NT2/D1 (cell line): ENCODE measurements around the gene PTPN22.

Experiments used
- SUZ12 ChIP-seq: IDR thresholded peaks from 2 replicates; pipeline ENCODE4 v1.6.1; 2011; ENCODE audit not compliant: insufficient read length, insufficient read depth; ENCODE audit errors: extremely low read depth
- YY1 ChIP-seq: IDR thresholded peaks from 2 replicates; pipeline ENCODE4 v1.6.1; 2011; ENCODE audit not compliant: insufficient read length, insufficient read depth

- no peak for TF ChIP-seq SUZ12
- no peak for TF ChIP-seq YY1
These were observed 8.2 kb upstream of the PTPN22 start for GRCh38 chr1:113879739-113880038.
